Calu3 (cell line): Measurements from ENCODE around the gene WDFY3. TPM values are rescaled to one million over a fixed set of nuclear protein-coding genes. Genes with fewer than 3 reads are reported as not detected.

ENCODE experiments used
- BruUV-seq: library from RNA; stranded (reverse); fragments of 400-500 nt; replicated peaks from 2 replicates; lab custom pipeline; 2021; lab: Mats Ljungman, UMichigan
- CTCF ChIA-PET: fragments of 300-600 bp; sonication (Branson Sonifier 250); formaldehyde crosslinking; loops from one replicate; lab custom pipeline; 2022; ENCODE audit warnings: antibody characterized with exemption; lab: Charles Lee
- DNase-seq: peaks from one replicate; pipeline ENCODE4 v3.0.0; 2022
- H3K27ac Mint-ChIP-seq: one replicate; pipeline ENCODE4 v1.8.0; 2022; ENCODE audit warnings: mixed read lengths; ENCODE audit not compliant: unreplicated experiment
- H3K27me3 Mint-ChIP-seq: one replicate; pipeline ENCODE4 v1.8.0; 2022; ENCODE audit warnings: mixed read lengths; ENCODE audit not compliant: unreplicated experiment
- H3K36me3 Mint-ChIP-seq: one replicate; pipeline ENCODE4 v1.8.0; 2022; ENCODE audit warnings: mild to moderate bottlenecking, moderate library complexity, mixed read lengths; ENCODE audit not compliant: insufficient read depth, unreplicated experiment
- H3K4me1 Mint-ChIP-seq: one replicate; pipeline ENCODE4 v1.8.0; 2022; ENCODE audit warnings: mild to moderate bottlenecking, low read depth, mixed read lengths; ENCODE audit not compliant: unreplicated experiment
- H3K4me3 Mint-ChIP-seq: one replicate; pipeline ENCODE4 v1.8.0; 2022; ENCODE audit warnings: mild to moderate bottlenecking, low read depth, moderate library complexity, mixed read lengths; ENCODE audit not compliant: unreplicated experiment
- H3K9me3 Mint-ChIP-seq: one replicate; pipeline ENCODE4 v1.8.0; 2022; ENCODE audit warnings: low read depth, mixed read lengths; ENCODE audit not compliant: unreplicated experiment
- CTCF ChIP-seq: fragments of 200-600 bp; IDR thresholded peaks from one replicate; pipeline ENCODE4 v1.8.0; 2022; ENCODE audit warnings: antibody characterized with exemption; ENCODE audit not compliant: unreplicated experiment
- intact Hi-C: fragments of 100-400 bp; cut with micrococcal nuclease; formaldehyde crosslinking; loops from one replicate; pipeline ENCODE4 v1.10.0; 2022; ENCODE audit not compliant: unreplicated experiment
- total RNA-seq: library from RNA; stranded (reverse); gene quantifications from 2 replicates; pipeline ENCODE4 v1.2.3, GENCODE V29; 2022

WDFY3 gene
- total RNA-seq, 1 experiment from 2014 or later: 31.5 TPM

GRCh38 chr4:84753321-84753972, 213.0 kb downstream of the WDFY3 start:
- Mint-ChIP-seq H3K27me3 (no peaks in the 10 kb centered on the region), H3K27ac (no peak overlapping the region), H3K9me3 (no peaks in the 10 kb centered on the region), H3K36me3 (no peaks in the 10 kb centered on the region), H3K4me1 (no peaks in the 10 kb centered on the region), H3K4me3 (no peak overlapping the region)
- CTCF ChIA-PET: no interaction called here
- no TSS peak for BruUV-seq
- intact Hi-C loops: no loop called here
- DNase-seq: no peak
- TF ChIP-seq CTCF: no peak

GRCh38 chr4:84751707-84752106, 214.8 kb downstream of the WDFY3 start:
- Mint-ChIP-seq H3K4me1 (no peaks in the 10 kb centered on the region), H3K9me3 (no peaks in the 10 kb centered on the region), H3K4me3 (no peak overlapping the region), H3K27ac (no peak overlapping the region), H3K36me3 (no peaks in the 10 kb centered on the region), H3K27me3 (no peaks in the 10 kb centered on the region)
- DNase-seq: no peak
- CTCF ChIA-PET: no interaction called here
- TF ChIP-seq CTCF: no peak
- no TSS peak for BruUV-seq
- intact Hi-C loops: no loop called here

GRCh38 chr4:84750960-84751283, 215.6 kb downstream of the WDFY3 start:
- Mint-ChIP-seq H3K4me3 (no peak overlapping the region), H3K9me3 (no peaks in the 10 kb centered on the region), H3K4me1 (no peaks in the 10 kb centered on the region), H3K27ac (no peak overlapping the region), H3K27me3 (no peaks in the 10 kb centered on the region), H3K36me3 (no peaks in the 10 kb centered on the region)
- no TSS peak for BruUV-seq
- no peak for TF ChIP-seq CTCF
- CTCF ChIA-PET: interaction anchor here (0.7 to 1.3 kb wide), 3 partner anchors 172 to 936 kb away, joined by 3 to 6 read pairs (median 5); no protein-coding TSS in a partner anchor
- intact Hi-C loops: loop anchor here (1.0 kb wide), 1 partner anchor 220 kb away; no protein-coding TSS in a partner anchor
- DNase-seq: no peak

- TF ChIP-seq CTCF: peak; percentile 22
- H3K9me3 Mint-ChIP-seq: no peaks in the 10 kb centered on the region
These were observed 216.1 kb downstream of the WDFY3 start for GRCh38 chr4:84750260-84750959.

More at GRCh38 chr4:84750260-84750959, 216.1 kb downstream of the WDFY3 start:
- DNase-seq: peak; percentile 1
- intact Hi-C loops: loop anchor here (1.0 kb wide), 1 partner anchor 221 kb away; no protein-coding TSS in a partner anchor
- CTCF ChIA-PET: interaction anchor here (0.7 to 1.3 kb wide), 3 partner anchors 172 to 936 kb away, joined by 3 to 6 read pairs (median 5); no protein-coding TSS in a partner anchor
- H3K27ac Mint-ChIP-seq: no peak overlapping the region
- BruUV-seq: no TSS peak
- no peaks in the 10 kb centered on the region for H3K27me3 Mint-ChIP-seq
- H3K4me1 Mint-ChIP-seq: no peaks in the 10 kb centered on the region
- no peaks in the 10 kb centered on the region for H3K36me3 Mint-ChIP-seq
- H3K4me3 Mint-ChIP-seq: no peak overlapping the region
